IMR-90 (cell line): ENCODE data around the gene CACNA2D4. TPM values are rescaled to one million over a fixed set of nuclear protein-coding genes. Genes with fewer than 3 reads are reported as not detected.

ENCODE experiments used
- ATAC-seq: fragments of 200-7000 bp; cut with Tn5 transposase; 2 replicates; pipeline ENCODE4 v1.9.1; 2020; ENCODE audit warnings: low read depth, mild to moderate bottlenecking, moderate library complexity
- BruUV-seq: library from RNA; stranded (reverse); fragments of 400-500 nt; replicated peaks from 2 replicates; lab custom pipeline; 2021; lab: Mats Ljungman, UMichigan
- CTCF ChIA-PET: fragments of 300-600 bp; formaldehyde crosslinking; extraction: SDS; loops from one replicate; lab custom pipeline; 2021; ENCODE audit warnings: antibody characterized with exemption; lab: Yijun Ruan, JAX
- POLR2A ChIA-PET: fragments of 300-600 bp; sonication (Branson Sonifier 250); formaldehyde crosslinking; loops from one replicate; lab custom pipeline; 2022; ENCODE audit warnings: antibody characterized with exemption; ENCODE audit not compliant: unreplicated experiment; lab: Charles Lee
- DNase-seq: peaks from one replicate; pipeline ENCODE4 v3.0.0; 2013
- H2AFZ ChIP-seq: replicated peaks from 2 replicates; pipeline ENCODE3; 2013; ENCODE audit warnings: low read length, mild to moderate bottlenecking; ENCODE audit not compliant: poor library complexity
- H2AK5ac ChIP-seq: 2 replicates; pipeline ENCODE4 v1.6.1; 2013; ENCODE audit warnings: low read depth, low read length, inconsistent platforms
- H2AK9ac ChIP-seq: replicated peaks from 2 replicates; pipeline ENCODE3; 2013; ENCODE audit warnings: mild to moderate bottlenecking, low read depth, low read length, moderate library complexity; ENCODE audit not compliant: poor library complexity
- H2BK120ac ChIP-seq: 2 replicates; pipeline ENCODE4 v1.6.1; 2013; ENCODE audit warnings: low read depth, low read length, inconsistent platforms
- H2BK15ac ChIP-seq: 3 replicates; pipeline ENCODE4 v1.6.1; 2013; ENCODE audit warnings: low read depth, low read length, inconsistent platforms
- H2BK20ac ChIP-seq: 2 replicates; pipeline ENCODE4 v1.6.1; 2013; ENCODE audit warnings: low read depth, mild to moderate bottlenecking, inconsistent platforms, low read length, moderate library complexity
- H2BK5ac ChIP-seq: 2 replicates; pipeline ENCODE4 v1.6.1; 2013; ENCODE audit warnings: mild to moderate bottlenecking, low read depth, low read length, inconsistent platforms; ENCODE audit not compliant: poor library complexity, severe bottlenecking
- H3K14ac ChIP-seq: replicated peaks from 2 replicates; pipeline ENCODE4 v1.6.1; 2013; ENCODE audit warnings: low read depth, low read length, inconsistent platforms
- H3K18ac ChIP-seq: 2 replicates; pipeline ENCODE4 v1.6.1; 2013; ENCODE audit warnings: low read depth, low read length, control low read depth
- H3K23ac ChIP-seq: 2 replicates; pipeline ENCODE4 v1.6.1; 2013; ENCODE audit warnings: low read depth, low read length, inconsistent platforms
- H3K27ac ChIP-seq: 2 replicates; pipeline ENCODE4 v1.5.1; 2013; ENCODE audit warnings: mild to moderate bottlenecking, control low read depth, low read length; ENCODE audit not compliant: insufficient read depth
- H3K27me3 ChIP-seq: 2 replicates; pipeline ENCODE4 v1.6.1; 2013; ENCODE audit warnings: low read length; ENCODE audit not compliant: control insufficient read depth, insufficient read depth
- H3K36me3 ChIP-seq: 2 replicates; pipeline ENCODE4 v1.6.1; 2013; ENCODE audit warnings: low read length, mixed read lengths; ENCODE audit not compliant: control insufficient read depth, insufficient read depth
- H3K4ac ChIP-seq: 2 replicates; pipeline ENCODE4 v1.6.1; 2013; ENCODE audit warnings: low read depth, low read length, inconsistent platforms
- H3K4me1 ChIP-seq: 2 replicates; pipeline ENCODE4 v1.6.1; 2013; ENCODE audit warnings: low read length, mixed read lengths; ENCODE audit not compliant: control insufficient read depth, insufficient read depth
- H3K4me2 ChIP-seq: 2 replicates; pipeline ENCODE4 v1.6.1; 2013; ENCODE audit warnings: low read depth, mild to moderate bottlenecking, control low read depth, low read length, moderate library complexity
- H3K4me3 ChIP-seq: 2 replicates; pipeline ENCODE4 v1.5.1; 2013; ENCODE audit warnings: low read depth, mild to moderate bottlenecking, control low read depth, low read length, moderate library complexity; ENCODE audit not compliant: insufficient read depth
- H3K56ac ChIP-seq: 2 replicates; pipeline ENCODE4 v1.6.1; 2013; ENCODE audit warnings: low read length, inconsistent platforms; ENCODE audit not compliant: insufficient read depth; ENCODE audit errors: extremely low read depth
- H3K79me1 ChIP-seq, 2 experiments: 2 replicates each; pipeline ENCODE4 v1.6.1; 2013; ENCODE audit warnings: low read length in 2 of 2, inconsistent platforms in 1 of 2, low read depth in 1 of 2
- H3K9ac ChIP-seq: 2 replicates; pipeline ENCODE4 v1.6.1; 2013; ENCODE audit warnings: low read depth, low read length, control low read depth
- H3K9me1 ChIP-seq: 2 replicates; pipeline ENCODE4 v1.6.1; 2013; ENCODE audit warnings: low read length, inconsistent platforms; ENCODE audit not compliant: insufficient read depth
- H3K9me3 ChIP-seq: 2 replicates; pipeline ENCODE4 v1.6.1; 2013; ENCODE audit warnings: low read length; ENCODE audit not compliant: control insufficient read depth, insufficient read depth
- H4K20me1 ChIP-seq: 2 replicates; pipeline ENCODE4 v1.6.1; 2013; ENCODE audit warnings: low read length, inconsistent platforms; ENCODE audit not compliant: insufficient read depth
- H4K5ac ChIP-seq: 2 replicates; pipeline ENCODE4 v1.6.1; 2013; ENCODE audit warnings: mild to moderate bottlenecking, low read depth, low read length, control low read depth
- H4K8ac ChIP-seq, 2 experiments: 2 replicates each; pipeline ENCODE4 v1.6.1; 2013; ENCODE audit warnings: low read depth in 2 of 2, low read length in 2 of 2, control low read depth in 1 of 2, inconsistent platforms in 1 of 2
- H4K91ac ChIP-seq: 2 replicates; pipeline ENCODE4 v1.6.1; 2013; ENCODE audit warnings: low read depth, low read length, inconsistent platforms; ENCODE audit not compliant: insufficient read depth
- BHLHE40 ChIP-seq: fragments of 150-350 bp; IDR thresholded peaks from 2 replicates; pipeline ENCODE4 v1.6.1; 2016; ENCODE audit warnings: mild to moderate bottlenecking, low read depth, low read length
- CTCF ChIP-seq: conservative IDR thresholded peaks from 2 replicates; pipeline ENCODE4 v1.5.1; 2012; ENCODE audit warnings: mild to moderate bottlenecking, low read depth, low read length, improper control_type of control experiment
- MAFK ChIP-seq: IDR thresholded peaks from 2 replicates; pipeline ENCODE4 v1.6.1; 2012; ENCODE audit warnings: low read depth, low read length, improper control_type of control experiment
- WGBS, 2 experiments: methylation state at CpG; one replicate each; pipeline versions ENCODE4 v1.1.5 to v1.1.7; 2013; ENCODE audit warnings: missing lambda C conversion rate in 2 of 2; ENCODE audit not compliant: insufficient read length in 1 of 2; ENCODE audit errors: extremely low coverage in 2 of 2; 5-methylcytosine and 5-hydroxymethylcytosine counted together
- dilution Hi-C: fragments of 300-500 bp; cut with HindIII; formaldehyde crosslinking; loops from one replicate; pipeline ENCODE4 v1.14.3; 2018; ENCODE audit warnings: low sequenced_read_pairs; ENCODE audit not compliant: unreplicated experiment
- in situ Hi-C: fragments of 300-500 bp; cut with MboI; formaldehyde crosslinking; loops from 3 replicates; pipeline ENCODE4 v1.14.3; 2019; ENCODE audit warnings: low sequenced_read_pairs, inconsistent platforms, mixed read lengths
- intact Hi-C: fragments of 100-400 bp; cut with micrococcal nuclease; formaldehyde crosslinking; loops from 2 replicates; pipeline ENCODE4 v1.10.0; 2022
- polyA plus RNA-seq, 3 experiments: library from polyadenylated mRNA; depleted of rRNA; stranded (reverse); fragments of >200 nt; gene quantifications; 2 replicates each; pipeline ENCODE4 v1.2.3, GENCODE V29; 2012; ENCODE audit warnings: low replicate concordance in 1 of 3
- total RNA-seq: library from RNA; depleted of rRNA; stranded (reverse); fragments of >200 nt; gene quantifications from 2 replicates; pipeline ENCODE4 v1.2.3, GENCODE V29; 2012
- TF ChIP-seq, protein P1 (sequence below): fragments of 150-350 bp; IDR thresholded peaks from 2 replicates; pipeline ENCODE4 v1.6.1; 2016; ENCODE audit warnings: low read depth, mild to moderate bottlenecking, low read length, moderate library complexity, borderline replicate concordance

The CACNA2D4 gene
- total and polyA plus RNA-seq, 2 of the 4 experiments (the other 2 are of a cell fraction) = 0.18 to 0.22 TPM

DNA sequence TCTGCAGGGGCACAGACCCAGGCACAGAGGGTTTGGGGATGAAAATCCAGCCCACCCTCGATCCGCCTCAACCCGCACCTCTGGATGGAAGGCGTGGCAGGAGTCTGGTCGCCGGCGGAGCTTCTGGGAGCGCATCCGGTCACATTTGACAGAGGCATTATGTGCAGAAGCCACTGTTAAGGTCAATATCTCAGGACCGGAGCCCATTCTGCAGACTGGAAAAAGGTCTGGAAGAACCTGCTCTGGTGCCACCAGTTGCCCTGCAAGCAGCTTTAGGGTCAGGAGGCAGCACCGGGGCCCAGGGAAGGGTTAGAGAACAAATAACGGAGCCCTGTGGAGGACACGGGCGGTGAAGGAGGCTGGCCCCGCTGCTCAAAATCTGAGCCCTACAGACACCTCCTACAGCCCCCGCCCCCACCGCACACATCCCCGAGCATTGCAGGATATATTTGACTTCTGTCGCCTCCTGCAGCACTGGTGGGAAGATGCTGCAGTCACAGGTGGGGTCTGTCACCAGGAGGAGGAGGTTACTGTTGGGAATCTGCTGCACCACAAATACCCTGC lies 123.1 kb downstream of the CACNA2D4 start:
- in situ Hi-C loops (no loop called here), intact Hi-C loops (loop anchor here (5.0 kb wide), 1 partner anchor 257 kb away; the partner anchor contains the start of gene CACNA1C), dilution Hi-C loops (no loop called here)
- Histone ChIP-seq H3K18ac (no peak overlapping the region), H3K79me1 (0 out of 4 replicates have a peak, but pooled peaks cover 0 to 3% of the 10 kb centered on the region in 2 experiments), H2BK15ac (no peak overlapping the region), H3K27me3 (no peaks in the 10 kb centered on the region; the same call in 1 of the 2 replicates), H4K8ac (peak overlapping the region; percentile 14 to 64; a peak in 3 of 4 replicates), H3K9me1 (peaks cover 4% of the 10 kb centered on the region; the same call in 1 of the 2 replicates), H4K91ac (no peak overlapping the region), H2AK9ac (no peak overlapping the region), H2BK120ac (no peak overlapping the region), H2AK5ac (no peak overlapping the region), H3K9me3 (no peaks in the 10 kb centered on the region), H4K5ac (no peak overlapping the region), H3K36me3 (no peaks in the 10 kb centered on the region), H3K56ac (no peak overlapping the region), H3K27ac (no peak overlapping the region), H3K14ac (no peak overlapping the region), H2BK5ac (no peak overlapping the region), H4K20me1 (0 out of 2 replicates have a peak, but pooled peaks cover 6% of the 10 kb centered on the region), H3K4me3 (no peak overlapping the region), H3K23ac (no peak overlapping the region), H3K4me1 (peaks cover 4% of the 10 kb centered on the region; the same call in 1 of the 2 replicates), H2AFZ (peak overlapping the region; percentile 98), H2BK20ac (no peak overlapping the region), H3K4me2 (no peak overlapping the region), H3K9ac (no peak overlapping the region), H3K4ac (no peak overlapping the region)
- WGBS, 2 experiments = 85% methylated on average over 9 of the region's 19 CpGs; no CpG with 5 or more reads in 1 of the 2 experiments
- no TSS peak for BruUV-seq
- CTCF ChIA-PET = interaction anchor here (0.7 to 1.4 kb wide), 3 partner anchors 14 to 144 kb away, joined by 3 to 4 read pairs (median 3); no protein-coding TSS in a partner anchor
- DNase-seq (no peak), ATAC-seq (no peak)
- TF ChIP-seq MAFK (no peak), CTCF (no peak), BHLHE40 (no peak)
- TF ChIP-seq, protein P1, sequence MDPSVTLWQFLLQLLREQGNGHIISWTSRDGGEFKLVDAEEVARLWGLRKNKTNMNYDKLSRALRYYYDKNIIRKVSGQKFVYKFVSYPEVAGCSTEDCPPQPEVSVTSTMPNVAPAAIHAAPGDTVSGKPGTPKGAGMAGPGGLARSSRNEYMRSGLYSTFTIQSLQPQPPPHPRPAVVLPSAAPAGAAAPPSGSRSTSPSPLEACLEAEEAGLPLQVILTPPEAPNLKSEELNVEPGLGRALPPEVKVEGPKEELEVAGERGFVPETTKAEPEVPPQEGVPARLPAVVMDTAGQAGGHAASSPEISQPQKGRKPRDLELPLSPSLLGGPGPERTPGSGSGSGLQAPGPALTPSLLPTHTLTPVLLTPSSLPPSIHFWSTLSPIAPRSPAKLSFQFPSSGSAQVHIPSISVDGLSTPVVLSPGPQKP = no peak
- POLR2A ChIA-PET = no interaction called here
